HEK293 (cell line): ENCODE results near the gene FAM24B.

Experiments used
- CTCF ChIA-PET: fragments of 350-600 bp; formaldehyde crosslinking; extraction: SDS; loops from one replicate; lab custom pipeline; 2021; ENCODE audit warnings: antibody characterized with exemption; lab: Yijun Ruan, JAX
- POLR2A ChIA-PET: fragments of 300-600 bp; formaldehyde crosslinking; extraction: SDS; loops from one replicate; lab custom pipeline; 2020; ENCODE audit warnings: antibody characterized with exemption, inconsistent platforms; lab: Yijun Ruan, JAX
- H3K27ac ChIP-seq: fragments of 200-500 bp; sonication (Bioruptor generic); 2 replicates; pipeline ENCODE4 v1.5.1; 2014; ENCODE audit warnings: low read depth, low read length, control low read depth, inconsistent platforms; ENCODE audit errors: extremely low read depth
- H3K36me3 ChIP-seq, 2 experiments: fragments of 200-500 bp in 1 of 2; sonication (Bioruptor generic) in 1 of 2; 1 replicate in 1 of 2; 2 replicates in 1 of 2; pipeline ENCODE4 v1.5.1; 2014 to 2017; ENCODE audit warnings: inconsistent platforms in 2 of 2, low read length in 2 of 2; ENCODE audit not compliant: control insufficient read depth in 2 of 2, insufficient read depth in 1 of 2
- H3K4me1 ChIP-seq: fragments of 200-500 bp; sonication (Bioruptor generic); 2 replicates; pipeline ENCODE4 v1.5.1; 2014; ENCODE audit warnings: mild to moderate bottlenecking, low read length, inconsistent platforms; ENCODE audit not compliant: control insufficient read depth, insufficient read depth
- H3K4me3 ChIP-seq: 2 replicates; pipeline ENCODE4 v1.5.1; 2011; ENCODE audit warnings: low read depth, mild to moderate bottlenecking, control low read depth, low read length, moderate library complexity
- H3K9me3 ChIP-seq: fragments of 200-500 bp; sonication (Bioruptor generic); 2 replicates; pipeline ENCODE4 v1.5.1; 2014; ENCODE audit warnings: low read depth, low read length, inconsistent platforms; ENCODE audit not compliant: control insufficient read depth, insufficient read depth
- CTCF ChIP-seq: fragments of 450-650 bp; formaldehyde crosslinking; IDR thresholded peaks from 2 replicates; pipeline ENCODE4 v1.5.1; 2016; ENCODE audit warnings: missing biosample characterization, missing genetic modification characterization
- GFI1B ChIP-seq: fragments of 450-650 bp; formaldehyde crosslinking; IDR thresholded peaks from 2 replicates; pipeline ENCODE4 v1.5.1; 2016; ENCODE audit warnings: missing biosample characterization, missing genetic modification characterization
- HOXC10 ChIP-seq: sonication (generic); formaldehyde crosslinking; IDR thresholded peaks from 2 replicates; pipeline ENCODE4 v1.8.1; 2023; ENCODE audit warnings: mild to moderate bottlenecking, missing genetic modification reagents
- KLF7 ChIP-seq: fragments of 450-650 bp; formaldehyde crosslinking; IDR thresholded peaks from 2 replicates; pipeline ENCODE4 v1.5.1; 2016; ENCODE audit warnings: missing biosample characterization, missing genetic modification characterization, borderline replicate concordance
- KLF8 ChIP-seq: fragments of 450-650 bp; formaldehyde crosslinking; IDR thresholded peaks from 2 replicates; pipeline ENCODE4 v1.5.1; 2016; ENCODE audit warnings: missing biosample characterization, missing genetic modification characterization
- OVOL3 ChIP-seq: fragments of 450-650 bp; formaldehyde crosslinking; IDR thresholded peaks from 2 replicates; pipeline ENCODE4 v1.5.1; 2016; ENCODE audit warnings: missing biosample characterization, missing genetic modification characterization
- PRDM6 ChIP-seq: fragments of 450-650 bp; formaldehyde crosslinking; IDR thresholded peaks from 2 replicates; pipeline ENCODE4 v1.5.1; 2017; ENCODE audit warnings: missing biosample characterization, missing genetic modification characterization
- ZBTB7A ChIP-seq: fragments of 450-650 bp; formaldehyde crosslinking; IDR thresholded peaks from 2 replicates; pipeline ENCODE4 v1.5.1; 2016; ENCODE audit warnings: low read depth, missing biosample characterization, missing genetic modification characterization
- ZFP3 ChIP-seq: fragments of 450-650 bp; formaldehyde crosslinking; IDR thresholded peaks from 2 replicates; pipeline ENCODE4 v1.5.1; 2016; ENCODE audit warnings: low read depth, missing biosample characterization, missing genetic modification characterization
- ZFP69B ChIP-seq: fragments of 450-650 bp; formaldehyde crosslinking; IDR thresholded peaks from 2 replicates; pipeline ENCODE4 v1.5.1; 2016; ENCODE audit warnings: missing biosample characterization, missing genetic modification characterization
- ZNF175 ChIP-seq: fragments of 450-650 bp; formaldehyde crosslinking; IDR thresholded peaks from 2 replicates; pipeline ENCODE4 v1.5.1; 2016; ENCODE audit warnings: missing biosample characterization, missing genetic modification characterization
- ZNF184 ChIP-seq: fragments of 450-650 bp; IDR thresholded peaks from 2 replicates; pipeline ENCODE4 v1.5.1; 2018; ENCODE audit warnings: missing biosample characterization, mild to moderate bottlenecking, missing genetic modification characterization
- ZNF354C ChIP-seq: fragments of 450-650 bp; formaldehyde crosslinking; IDR thresholded peaks from 2 replicates; pipeline ENCODE4 v1.5.1; 2016; ENCODE audit warnings: missing biosample characterization, missing genetic modification characterization, low read depth, borderline replicate concordance
- ZNF391 ChIP-seq: fragments of 450-650 bp; formaldehyde crosslinking; IDR thresholded peaks from 2 replicates; pipeline ENCODE4 v1.5.1; 2016; ENCODE audit warnings: low read depth, missing biosample characterization, missing genetic modification characterization, borderline replicate concordance
- ZNF394 ChIP-seq: fragments of 450-650 bp; formaldehyde crosslinking; IDR thresholded peaks from 2 replicates; pipeline ENCODE4 v1.5.1; 2016; ENCODE audit warnings: missing biosample characterization, missing genetic modification characterization, mild to moderate bottlenecking, moderate library complexity, borderline replicate concordance
- ZNF426 ChIP-seq: fragments of 450-650 bp; formaldehyde crosslinking; IDR thresholded peaks from 2 replicates; pipeline ENCODE4 v1.5.1; 2017; ENCODE audit warnings: missing biosample characterization, missing genetic modification characterization, mild to moderate bottlenecking, inconsistent platforms, moderate library complexity
- ZNF623 ChIP-seq: fragments of 450-650 bp; formaldehyde crosslinking; IDR thresholded peaks from 2 replicates; pipeline ENCODE4 v1.5.1; 2016; ENCODE audit warnings: missing biosample characterization, missing genetic modification characterization
- ZNF629 ChIP-seq: fragments of 450-650 bp; formaldehyde crosslinking; IDR thresholded peaks from 2 replicates; pipeline ENCODE4 v1.5.1; 2017; ENCODE audit warnings: missing biosample characterization, missing genetic modification characterization
- ZNF677 ChIP-seq: fragments of 450-650 bp; IDR thresholded peaks from 2 replicates; pipeline ENCODE4 v1.5.0; 2018; ENCODE audit warnings: missing biosample characterization, mild to moderate bottlenecking, missing genetic modification characterization, moderate library complexity
- ZXDB ChIP-seq: fragments of 450-650 bp; formaldehyde crosslinking; IDR thresholded peaks from 2 replicates; pipeline ENCODE4 v1.5.1; 2016; ENCODE audit warnings: missing biosample characterization, missing genetic modification characterization
- TF ChIP-seq, protein P1 (sequence below): fragments of 450-650 bp; formaldehyde crosslinking; IDR thresholded peaks from 2 replicates; pipeline ENCODE4 v1.5.1; 2016; ENCODE audit warnings: missing biosample characterization, missing genetic modification characterization
- TF ChIP-seq, protein P2 (sequence below): fragments of 450-650 bp; formaldehyde crosslinking; IDR thresholded peaks from 2 replicates; pipeline ENCODE4 v1.5.1; 2016; ENCODE audit warnings: missing biosample characterization, missing genetic modification characterization, borderline replicate concordance

Gene FAM24B

GRCh38 chr10:122863216-122864193 is 15.9 kb downstream of the FAM24B start:
- CTCF ChIA-PET = no interaction called here
- TF ChIP-seq GFI1B (tag by site-specific recombination) (no peak), ZNF394 (tag by site-specific recombination) (no peak), ZNF426 (tag by site-specific recombination) (no peak), ZNF623 (tag by site-specific recombination) (no peak), PRDM6 (tag by site-specific recombination) (no peak), KLF7 (tag by site-specific recombination) (no peak), ZNF629 (no peak), ZNF184 (tag by site-specific recombination) (no peak), CTCF (tag by site-specific recombination) (no peak), ZBTB7A (tag by site-specific recombination) (no peak), ZFP3 (tag by site-specific recombination) (no peak)
- Histone ChIP-seq H3K27ac (no peak overlapping the region), H3K4me1 (peaks cover 3% of the 10 kb centered on the region; the same call in 1 of the 2 replicates), H3K4me3 (no peak overlapping the region), H3K9me3 (no peaks in the 10 kb centered on the region), H3K36me3 (peaks cover 0 to 5% of the 10 kb centered on the region in 2 experiments; a peak in 1 of 3 replicates)
- POLR2A ChIA-PET = no interaction called here

DNA sequence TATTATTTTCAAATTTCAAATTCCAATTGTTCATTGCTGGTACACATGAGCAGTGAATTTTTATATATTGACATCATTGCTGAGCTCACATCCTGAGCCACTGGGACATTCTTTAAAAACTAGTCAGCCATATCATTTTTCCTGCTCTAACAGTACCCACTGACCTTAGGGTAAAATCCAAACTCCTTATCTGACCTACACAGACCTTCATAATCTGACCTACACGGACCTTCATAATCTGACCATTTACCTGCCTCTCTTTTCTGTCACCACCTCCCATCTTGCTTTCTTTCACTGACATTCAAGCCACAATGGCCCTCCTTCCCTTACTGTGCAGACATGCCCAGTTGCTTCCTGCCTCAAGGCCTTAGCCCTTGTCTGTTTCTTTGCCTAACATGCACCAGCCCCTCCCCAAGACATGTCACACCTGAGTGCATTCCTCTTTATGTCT is 17.6 kb downstream of the FAM24B start:
- Histone ChIP-seq H3K4me3 (no peak overlapping the region), H3K36me3 (peaks cover 0 to 7% of the 10 kb centered on the region in 2 experiments; a peak in 1 of 3 replicates), H3K9me3 (no peaks in the 10 kb centered on the region), H3K4me1 (peaks cover 3% of the 10 kb centered on the region; the same call in 1 of the 2 replicates), H3K27ac (no peak overlapping the region)
- ChIA-PET POLR2A (interaction anchor here (1.5 kb wide), 1 partner anchor 10 kb away, joined by 3 read pairs; no protein-coding TSS in a partner anchor), CTCF (no interaction called here)
- TF ChIP-seq OVOL3 (tag by site-specific recombination) = no peak
- TF ChIP-seq KLF8 = 0 out of 2 replicates have a peak, but pooled peaks have one; percentile 22
- TF ChIP-seq ZXDB = no peak
- no peak for TF ChIP-seq CTCF (tag by site-specific recombination)
- no peak for TF ChIP-seq ZNF354C (tag by site-specific recombination)
- no peak for TF ChIP-seq ZNF184 (tag by site-specific recombination)
- TF ChIP-seq, protein P1, sequence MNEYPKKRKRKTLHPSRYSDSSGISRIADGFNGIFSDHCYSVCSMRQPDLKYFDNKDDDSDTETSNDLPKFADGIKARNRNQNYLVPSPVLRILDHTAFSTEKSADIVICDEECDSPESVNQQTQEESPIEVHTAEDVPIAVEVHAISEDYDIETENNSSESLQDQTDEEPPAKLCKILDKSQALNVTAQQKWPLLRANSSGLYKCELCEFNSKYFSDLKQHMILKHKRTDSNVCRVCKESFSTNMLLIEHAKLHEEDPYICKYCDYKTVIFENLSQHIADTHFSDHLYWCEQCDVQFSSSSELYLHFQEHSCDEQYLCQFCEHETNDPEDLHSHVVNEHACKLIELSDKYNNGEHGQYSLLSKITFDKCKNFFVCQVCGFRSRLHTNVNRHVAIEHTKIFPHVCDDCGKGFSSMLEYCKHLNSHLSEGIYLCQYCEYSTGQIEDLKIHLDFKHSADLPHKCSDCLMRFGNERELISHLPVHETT (tag by site-specific recombination) = peak; percentile 74
- no peak for TF ChIP-seq ZNF677 (tag by site-specific recombination)
- TF ChIP-seq, protein P2, sequence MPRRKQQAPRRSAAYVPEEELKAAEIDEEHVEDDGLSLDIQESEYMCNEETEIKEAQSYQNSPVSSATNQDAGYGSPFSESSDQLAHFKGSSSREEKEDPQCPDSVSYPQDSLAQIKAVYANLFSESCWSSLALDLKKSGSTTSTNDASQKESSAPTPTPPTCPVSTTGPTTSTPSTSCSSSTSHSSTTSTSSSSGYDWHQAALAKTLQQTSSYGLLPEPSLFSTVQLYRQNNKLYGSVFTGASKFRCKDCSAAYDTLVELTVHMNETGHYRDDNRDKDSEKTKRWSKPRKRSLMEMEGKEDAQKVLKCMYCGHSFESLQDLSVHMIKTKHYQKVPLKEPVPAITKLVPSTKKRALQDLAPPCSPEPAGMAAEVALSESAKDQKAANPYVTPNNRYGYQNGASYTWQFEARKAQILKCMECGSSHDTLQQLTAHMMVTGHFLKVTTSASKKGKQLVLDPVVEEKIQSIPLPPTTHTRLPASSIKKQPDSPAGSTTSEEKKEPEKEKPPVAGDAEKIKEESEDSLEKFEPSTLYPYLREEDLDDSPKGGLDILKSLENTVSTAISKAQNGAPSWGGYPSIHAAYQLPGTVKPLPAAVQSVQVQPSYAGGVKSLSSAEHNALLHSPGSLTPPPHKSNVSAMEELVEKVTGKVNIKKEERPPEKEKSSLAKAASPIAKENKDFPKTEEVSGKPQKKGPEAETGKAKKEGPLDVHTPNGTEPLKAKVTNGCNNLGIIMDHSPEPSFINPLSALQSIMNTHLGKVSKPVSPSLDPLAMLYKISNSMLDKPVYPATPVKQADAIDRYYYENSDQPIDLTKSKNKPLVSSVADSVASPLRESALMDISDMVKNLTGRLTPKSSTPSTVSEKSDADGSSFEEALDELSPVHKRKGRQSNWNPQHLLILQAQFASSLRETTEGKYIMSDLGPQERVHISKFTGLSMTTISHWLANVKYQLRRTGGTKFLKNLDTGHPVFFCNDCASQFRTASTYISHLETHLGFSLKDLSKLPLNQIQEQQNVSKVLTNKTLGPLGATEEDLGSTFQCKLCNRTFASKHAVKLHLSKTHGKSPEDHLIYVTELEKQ (tag by site-specific recombination) = no peak
- TF ChIP-seq ZNF629 = peak; percentile 90
- TF ChIP-seq HOXC10 (CRISPR knock-in tag) = no peak
- TF ChIP-seq ZFP69B (tag by site-specific recombination) = no peak
- no peak for TF ChIP-seq ZNF391
- TF ChIP-seq ZNF175 = no peak
